OCI-LY7 (cell line): ENCODE results near the gene FBXO31. TPM values are rescaled to one million over a fixed set of nuclear protein-coding genes. Genes with fewer than 3 reads are reported as not detected.

Experiments
- BruUV-seq: library from RNA; stranded (reverse); fragments of 400-500 nt; replicated peaks from 2 replicates; lab custom pipeline; 2021; lab: Mats Ljungman, UMichigan
- CTCF ChIA-PET: fragments of 300-600 bp; sonication (Branson Sonifier 250); formaldehyde crosslinking; loops from one replicate; lab custom pipeline; 2022; ENCODE audit warnings: antibody characterized with exemption; ENCODE audit not compliant: unreplicated experiment; lab: Charles Lee
- POLR2A ChIA-PET: fragments of 300-600 bp; sonication (Branson Sonifier 250); formaldehyde crosslinking; loops from one replicate; lab custom pipeline; 2022; ENCODE audit warnings: antibody characterized with exemption; lab: Charles Lee
- DNase-seq: peaks from one replicate; pipeline ENCODE4 v3.0.0-alpha.2; 2015; ENCODE audit warnings: low spot score
- H2AFZ ChIP-seq: fragments of 200-600 bp; sonication (generic), shearing (Covaris generic); 2 replicates; pipeline ENCODE4 v1.6.1; 2014; ENCODE audit warnings: mild to moderate bottlenecking, antibody characterized with exemption, low read length, moderate library complexity
- H3K27ac ChIP-seq: fragments of 200-600 bp; sonication (generic); 2 replicates; pipeline ENCODE4 v1.5.1; 2014; ENCODE audit warnings: mixed run types, low read depth, mild to moderate bottlenecking, moderate library complexity, low read length, inconsistent platforms; ENCODE audit not compliant: poor library complexity, severe bottlenecking
- H3K36me3 ChIP-seq: fragments of 200-600 bp; sonication (generic); 2 replicates; pipeline ENCODE4 v1.6.1; 2014; ENCODE audit warnings: mild to moderate bottlenecking, antibody characterized with exemption, low read length, moderate library complexity, mixed read lengths; ENCODE audit not compliant: insufficient read depth
- H3K4me1 ChIP-seq: fragments of 200-600 bp; sonication (generic); 2 replicates; pipeline ENCODE4 v1.5.1; 2014; ENCODE audit warnings: mild to moderate bottlenecking, low read length; ENCODE audit not compliant: insufficient read depth, poor library complexity, severe bottlenecking
- H3K4me2 ChIP-seq: fragments of 200-600 bp; sonication (generic); 2 replicates; pipeline ENCODE4 v1.6.1; 2014; ENCODE audit warnings: mild to moderate bottlenecking, low read length
- H3K4me3 ChIP-seq: fragments of 200-600 bp; sonication (generic); 2 replicates; pipeline ENCODE4 v1.5.1; 2014; ENCODE audit warnings: mild to moderate bottlenecking, low read depth, low read length; ENCODE audit not compliant: poor library complexity, severe bottlenecking
- H3K79me2 ChIP-seq: fragments of 200-600 bp; sonication (generic); 2 replicates; pipeline ENCODE4 v1.6.1; 2016; ENCODE audit warnings: low read depth, mild to moderate bottlenecking, low read length, moderate library complexity, mixed read lengths; ENCODE audit not compliant: insufficient read depth
- H3K9me2 ChIP-seq: fragments of 200-600 bp; sonication (generic); 2 replicates; pipeline ENCODE4 v1.6.1; 2016; ENCODE audit warnings: mild to moderate bottlenecking, low read length, mixed read lengths; ENCODE audit not compliant: insufficient read depth
- H3K9me3 ChIP-seq: fragments of 200-600 bp; sonication (generic); 2 replicates; pipeline ENCODE4 v1.6.1; 2014; ENCODE audit warnings: mild to moderate bottlenecking, mixed run types, low read length, mixed read lengths
- H4K20me1 ChIP-seq: fragments of 200-600 bp; sonication (generic); 2 replicates; pipeline ENCODE4 v1.6.1; 2014; ENCODE audit warnings: mild to moderate bottlenecking, antibody characterized with exemption, low read length, moderate library complexity, mixed read lengths; ENCODE audit not compliant: insufficient read depth
- CTCF ChIP-seq: fragments of 200-600 bp; sonication (generic); conservative IDR thresholded peaks from 2 replicates; pipeline ENCODE4 v1.5.1; 2014; ENCODE audit warnings: mild to moderate bottlenecking, antibody characterized with exemption, low read length, moderate library complexity, mixed read lengths
- EZH2phosphoT487 ChIP-seq: fragments of 200-600 bp; sonication (generic); IDR thresholded peaks from 2 replicates; pipeline ENCODE4 v1.6.1; 2018; ENCODE audit warnings: low read depth, borderline replicate concordance, mild to moderate bottlenecking, mixed run types, antibody characterized with exemption, low read length, moderate library complexity, mixed read lengths
- intact Hi-C: fragments of 100-400 bp; cut with micrococcal nuclease; formaldehyde crosslinking; loops from one replicate; pipeline ENCODE4 v1.10.0; 2022; ENCODE audit not compliant: unreplicated experiment
- total RNA-seq, 2 experiments: library from RNA; depleted of rRNA in 1 of 2; stranded (reverse); fragments of >200 nt in 1 of 2; shearing (Covaris generic) in 1 of 2; gene quantifications; 2 replicates each; pipeline ENCODE4 v1.2.3, GENCODE V29; 2014 to 2022

Gene FBXO31
- total RNA-seq, 2 experiments from 2014 or later: 26.0 to 32.4 TPM

- Histone ChIP-seq H3K27ac (no peak overlapping the region), H3K79me2 (no peaks in the 10 kb centered on the region), H3K4me2 (no peak overlapping the region), H2AFZ (no peak overlapping the region), H4K20me1 (no peaks in the 10 kb centered on the region), H3K4me1 (peaks cover 18% of the 10 kb centered on the region), H3K36me3 (peaks cover 12% of the 10 kb centered on the region), H3K4me3 (no peak overlapping the region), H3K9me3 (peaks cover 13% of the 10 kb centered on the region; the same call in 1 of the 2 replicates), H3K9me2 (no peaks in the 10 kb centered on the region)
- ChIA-PET POLR2A (interaction anchor here (0.6 to 0.9 kb wide), 2 partner anchors 12 to 56 kb away, joined by 3 read pairs; no protein-coding TSS in a partner anchor), CTCF (no interaction called here)
- BruUV-seq: no TSS peak
- intact Hi-C loops: no loop called here
- TF ChIP-seq EZH2phosphoT487 (no peak), CTCF (no peak)
- DNase-seq: no peak
Measured at GRCh38 chr16:87291944-87292343, 91.6 kb downstream of the FBXO31 start.

DNA sequence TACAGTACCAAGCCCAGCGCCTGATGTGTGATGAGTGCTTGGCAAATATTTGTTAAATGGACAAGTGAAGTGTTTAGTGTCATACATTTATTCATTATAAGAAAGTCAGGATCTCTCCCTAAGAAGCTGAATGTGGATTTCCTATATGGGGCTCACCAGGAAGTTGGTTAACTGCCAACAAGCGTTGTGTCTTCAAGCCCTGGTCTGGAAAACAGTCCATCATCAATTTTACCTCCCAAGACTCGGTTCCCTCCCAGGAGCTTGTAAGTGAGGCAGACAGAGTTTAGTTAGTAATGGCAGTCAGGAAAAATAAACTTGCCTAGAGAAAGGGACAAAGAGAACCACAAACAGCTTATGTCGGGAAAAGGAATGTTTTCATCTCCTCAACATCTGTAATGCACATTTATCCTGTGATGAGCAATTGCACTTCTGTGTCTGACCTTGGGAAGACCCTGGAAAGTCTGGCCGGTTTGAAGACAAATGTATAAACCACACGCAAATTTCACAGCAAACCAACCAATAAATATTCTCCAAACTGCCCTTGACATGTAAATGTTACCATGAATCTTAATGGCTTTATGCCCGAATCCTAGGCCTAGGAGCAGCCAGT, 94.7 kb downstream of the FBXO31 start:
- H4K20me1 ChIP-seq: no peaks in the 10 kb centered on the region
- BruUV-seq: no TSS peak
- no peaks in the 10 kb centered on the region for H3K9me2 ChIP-seq
- H3K36me3 ChIP-seq: peaks cover 12% of the 10 kb centered on the region
- H3K4me1 ChIP-seq: no peaks in the 10 kb centered on the region
- TF ChIP-seq EZH2phosphoT487 (no peak), CTCF (no peak)
- peaks cover 13% of the 10 kb centered on the region; the same call in 1 of the 2 replicates for H3K9me3 ChIP-seq
- no peaks in the 10 kb centered on the region for H3K79me2 ChIP-seq
- intact Hi-C loops: no loop called here
- H2AFZ ChIP-seq: no peak overlapping the region
- ChIA-PET POLR2A (no interaction called here), CTCF (no interaction called here)
- no peak overlapping the region for H3K4me2 ChIP-seq
- no peak overlapping the region for H3K27ac ChIP-seq
- DNase-seq: no peak
- no peak overlapping the region for H3K4me3 ChIP-seq

DNA sequence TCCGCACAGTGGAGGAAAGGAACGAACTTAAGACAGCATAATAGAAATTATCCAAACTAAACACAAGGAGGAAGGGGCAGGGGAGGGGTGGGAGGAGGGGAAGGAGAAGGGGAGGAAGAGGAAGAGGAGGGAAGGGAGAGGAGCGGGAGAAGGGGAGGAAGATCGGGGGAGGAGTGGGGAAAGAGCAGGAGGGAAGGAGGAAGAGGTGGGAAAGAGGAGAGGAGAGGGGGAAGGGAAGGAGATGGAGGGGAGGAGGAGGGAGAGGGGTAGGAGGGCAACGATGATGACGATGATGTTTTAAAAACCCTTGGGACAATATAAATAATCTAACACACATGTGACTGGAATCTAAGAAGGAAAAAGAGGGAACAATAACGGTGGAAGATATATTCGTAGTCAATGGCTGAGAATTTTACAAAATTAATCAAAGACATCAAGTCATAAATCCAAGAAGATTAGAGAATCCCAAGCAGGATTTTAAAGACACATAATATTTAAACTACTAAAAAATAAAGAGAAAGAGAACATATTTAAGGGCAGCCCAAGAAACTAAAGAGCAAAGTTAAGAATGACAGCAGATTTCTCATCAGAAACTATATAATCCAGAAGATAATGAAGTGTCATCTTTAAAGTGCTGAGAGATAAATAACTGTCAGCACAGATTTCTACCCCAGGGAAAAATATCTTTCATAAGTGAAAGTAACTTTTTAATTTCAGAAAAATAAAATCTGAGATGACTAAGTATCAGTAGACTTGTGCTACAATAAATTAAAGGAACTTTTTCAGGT, 96.5 kb downstream of the FBXO31 start:
- no peak for DNase-seq
- no peak overlapping the region for H3K4me3 ChIP-seq
- no peaks in the 10 kb centered on the region for H4K20me1 ChIP-seq
- H3K4me1 ChIP-seq: no peaks in the 10 kb centered on the region
- H3K4me2 ChIP-seq: no peak overlapping the region
- ChIA-PET POLR2A (interaction anchor here (0.5 to 0.7 kb wide), 2 partner anchors 19 to 113 kb away, joined by 3 read pairs; no protein-coding TSS in a partner anchor), CTCF (no interaction called here)
- BruUV-seq: no TSS peak
- no peaks in the 10 kb centered on the region for H3K79me2 ChIP-seq
- H3K27ac ChIP-seq: no peak overlapping the region
- intact Hi-C loops: no loop called here
- H3K36me3 ChIP-seq: peaks cover 6% of the 10 kb centered on the region
- H3K9me2 ChIP-seq: no peaks in the 10 kb centered on the region
- H2AFZ ChIP-seq: no peak overlapping the region
- TF ChIP-seq EZH2phosphoT487 (no peak), CTCF (no peak)
- H3K9me3 ChIP-seq: peaks cover 10% of the 10 kb centered on the region; the same call in 1 of the 2 replicates
